Glutamatergic neuron (in vitro differentiated cells): ENCODE results near the gene SMAD6. TPM values are rescaled to one million over a fixed set of nuclear protein-coding genes. Genes with fewer than 3 reads are reported as not detected.

Experiments
- DNase-seq: peaks from one replicate; pipeline ENCODE4 v3.0.0; 2022
- H3K27ac Mint-ChIP-seq: one replicate; pipeline ENCODE4 v1.8.0; 2020; ENCODE audit warnings: mild to moderate bottlenecking, mixed read lengths, inconsistent platforms; ENCODE audit not compliant: unreplicated experiment
- H3K27me3 Mint-ChIP-seq: one replicate; pipeline ENCODE4 v1.8.0; 2020; ENCODE audit warnings: mild to moderate bottlenecking, moderate library complexity, mixed read lengths, inconsistent platforms; ENCODE audit not compliant: unreplicated experiment
- H3K36me3 Mint-ChIP-seq: one replicate; pipeline ENCODE4 v1.8.0; 2020; ENCODE audit warnings: mild to moderate bottlenecking, mixed read lengths, inconsistent platforms; ENCODE audit not compliant: unreplicated experiment
- H3K4me1 Mint-ChIP-seq: one replicate; pipeline ENCODE4 v1.8.0; 2020; ENCODE audit warnings: mild to moderate bottlenecking, low read depth, mixed read lengths, inconsistent platforms; ENCODE audit not compliant: unreplicated experiment
- H3K4me3 Mint-ChIP-seq: one replicate; pipeline ENCODE4 v1.8.0; 2020; ENCODE audit warnings: mild to moderate bottlenecking, mixed read lengths, inconsistent platforms; ENCODE audit not compliant: unreplicated experiment
- H3K9me3 Mint-ChIP-seq: one replicate; pipeline ENCODE4 v1.8.0; 2020; ENCODE audit warnings: mild to moderate bottlenecking, moderate library complexity, mixed read lengths, inconsistent platforms; ENCODE audit not compliant: unreplicated experiment
- CTCF ChIP-seq: fragments of 200-600 bp; sonication (generic); IDR thresholded peaks from one replicate; pipeline ENCODE4 v1.5.0; 2021; ENCODE audit not compliant: partially characterized antibody, unreplicated experiment
- total RNA-seq: library from RNA; stranded (reverse); fragmentation: NEBNext Ultra II Directional; extraction: Animal tissue kit (Norgen Biotek cat#: 25700); gene quantifications from one replicate; pipeline ENCODE4 v1.2.1, GENCODE V29; 2021; ENCODE audit not compliant: unreplicated experiment

Gene SMAD6
- total RNA-seq, 1 donor from 2014 or later: 0.83 TPM

GRCh38 chr15:66808181-66808824 lies 106.3 kb downstream of the SMAD6 start:
- no peak for DNase-seq
- Mint-ChIP-seq H3K27me3 (no peaks in the 10 kb centered on the region), H3K4me3 (no peak overlapping the region), H3K27ac (no peak overlapping the region), H3K9me3 (peaks cover 2% of the 10 kb centered on the region), H3K4me1 (no peaks in the 10 kb centered on the region), H3K36me3 (no peaks in the 10 kb centered on the region)
- TF ChIP-seq CTCF: no peak

- Mint-ChIP-seq H3K9me3 (peaks cover 6% of the 10 kb centered on the region), H3K4me3 (no peak overlapping the region), H3K36me3 (peaks cover 5% of the 10 kb centered on the region), H3K27ac (no peak overlapping the region), H3K27me3 (no peaks in the 10 kb centered on the region), H3K4me1 (no peaks in the 10 kb centered on the region)
- TF ChIP-seq CTCF: no peak
- no peak for DNase-seq
Measured at GRCh38 chr15:66809664-66810063, 107.6 kb downstream of the SMAD6 start.

- no peaks in the 10 kb centered on the region for H3K27me3 Mint-ChIP-seq
- no peak for DNase-seq
- peaks cover 5% of the 10 kb centered on the region for H3K36me3 Mint-ChIP-seq
- no peaks in the 10 kb centered on the region for H3K4me1 Mint-ChIP-seq
- TF ChIP-seq CTCF: no peak
- peaks cover 6% of the 10 kb centered on the region for H3K9me3 Mint-ChIP-seq
- H3K27ac Mint-ChIP-seq: no peak overlapping the region
- no peak overlapping the region for H3K4me3 Mint-ChIP-seq
Measured at GRCh38 chr15:66815318-66815717, 113.3 kb downstream of the SMAD6 start.

- no peak for DNase-seq
- Mint-ChIP-seq H3K27me3 (no peaks in the 10 kb centered on the region), H3K9me3 (peaks cover 6% of the 10 kb centered on the region), H3K4me3 (no peak overlapping the region), H3K27ac (no peak overlapping the region), H3K4me1 (no peaks in the 10 kb centered on the region), H3K36me3 (peaks cover 5% of the 10 kb centered on the region)
- TF ChIP-seq CTCF: no peak
Measured at GRCh38 chr15:66816201-66816600, 114.2 kb downstream of the SMAD6 start.

GRCh38 chr15:66819084-66819483 lies 117.0 kb downstream of the SMAD6 start:
- Mint-ChIP-seq H3K4me3 (no peak overlapping the region), H3K27ac (no peak overlapping the region), H3K27me3 (no peaks in the 10 kb centered on the region), H3K4me1 (no peaks in the 10 kb centered on the region), H3K9me3 (no peaks in the 10 kb centered on the region), H3K36me3 (peaks cover under 1% of the 10 kb centered on the region)
- TF ChIP-seq CTCF: no peak
- DNase-seq: no peak
